Dermis blood vessel endothelial cell (primary cell): ENCODE results near the gene IL22RA1. TPM values are rescaled to one million over a fixed set of nuclear protein-coding genes. Genes with fewer than 3 reads are reported as not detected.

ENCODE experiments used
- DNase-seq: peaks from one replicate; pipeline ENCODE4 v3.0.0; 2010
- total RNA-seq: library from RNA; depleted of rRNA; stranded (reverse); fragments of >200 nt; gene quantifications from 2 replicates; pipeline ENCODE4 v1.2.3, GENCODE V29; 2014

Gene IL22RA1, protein sequence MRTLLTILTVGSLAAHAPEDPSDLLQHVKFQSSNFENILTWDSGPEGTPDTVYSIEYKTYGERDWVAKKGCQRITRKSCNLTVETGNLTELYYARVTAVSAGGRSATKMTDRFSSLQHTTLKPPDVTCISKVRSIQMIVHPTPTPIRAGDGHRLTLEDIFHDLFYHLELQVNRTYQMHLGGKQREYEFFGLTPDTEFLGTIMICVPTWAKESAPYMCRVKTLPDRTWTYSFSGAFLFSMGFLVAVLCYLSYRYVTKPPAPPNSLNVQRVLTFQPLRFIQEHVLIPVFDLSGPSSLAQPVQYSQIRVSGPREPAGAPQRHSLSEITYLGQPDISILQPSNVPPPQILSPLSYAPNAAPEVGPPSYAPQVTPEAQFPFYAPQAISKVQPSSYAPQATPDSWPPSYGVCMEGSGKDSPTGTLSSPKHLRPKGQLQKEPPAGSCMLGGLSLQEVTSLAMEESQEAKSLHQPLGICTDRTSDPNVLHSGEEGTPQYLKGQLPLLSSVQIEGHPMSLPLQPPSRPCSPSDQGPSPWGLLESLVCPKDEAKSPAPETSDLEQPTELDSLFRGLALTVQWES
- total RNA-seq, result not detected in 2 replicates

DNA sequence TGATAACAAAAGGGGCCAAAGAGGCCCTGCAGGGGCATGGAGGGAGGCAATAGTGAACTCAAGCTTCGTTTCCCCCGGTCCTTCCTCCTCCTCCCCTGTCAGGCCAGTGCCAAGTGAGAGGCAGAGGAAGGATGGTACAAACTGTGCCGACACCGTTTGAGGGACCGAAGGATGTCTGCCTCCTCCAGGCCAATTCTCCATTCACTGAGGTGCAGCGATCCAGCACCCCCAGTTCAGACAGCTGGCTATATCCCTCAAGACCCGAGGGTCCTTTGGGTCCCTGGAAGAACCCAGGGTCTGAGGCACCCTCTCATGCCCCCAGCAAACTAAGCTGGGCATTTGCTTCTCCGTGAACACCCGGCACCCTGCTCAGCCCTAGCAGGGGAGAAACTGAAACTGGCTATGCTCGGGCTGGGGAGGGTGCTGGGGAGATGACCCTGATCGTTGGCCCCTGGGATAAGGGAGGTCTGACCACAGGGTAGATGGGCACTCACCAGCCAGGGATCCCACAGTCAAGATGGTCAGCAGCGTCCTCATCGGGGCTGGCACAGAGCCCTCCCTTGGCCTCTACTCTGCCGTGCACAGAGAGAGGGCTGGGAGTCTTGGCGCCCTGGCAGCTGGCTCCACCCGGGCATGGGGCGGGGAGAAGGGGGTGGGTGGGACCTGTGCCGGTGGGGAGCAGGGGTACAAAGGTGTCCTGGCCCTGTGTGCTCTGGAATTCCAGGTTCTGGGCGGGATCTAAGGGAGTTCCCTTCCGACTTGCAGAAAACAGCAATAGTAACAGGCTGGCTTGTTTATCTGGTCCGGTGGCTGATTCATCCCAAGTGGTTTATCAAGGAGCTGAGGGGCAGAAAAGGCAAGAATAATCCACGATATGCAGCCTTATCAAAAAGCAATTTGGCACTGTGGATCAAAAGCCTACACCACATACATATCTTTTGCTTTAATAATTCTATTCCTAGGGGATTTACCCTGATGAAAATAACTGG, at the start of gene IL22RA1:
IL22RA1 (minus strand) TSS at position 595 of the 989 bp plus-strand sequence; CDS start at position 537, 58 bp downstream.
- no peak for DNase-seq

DNA sequence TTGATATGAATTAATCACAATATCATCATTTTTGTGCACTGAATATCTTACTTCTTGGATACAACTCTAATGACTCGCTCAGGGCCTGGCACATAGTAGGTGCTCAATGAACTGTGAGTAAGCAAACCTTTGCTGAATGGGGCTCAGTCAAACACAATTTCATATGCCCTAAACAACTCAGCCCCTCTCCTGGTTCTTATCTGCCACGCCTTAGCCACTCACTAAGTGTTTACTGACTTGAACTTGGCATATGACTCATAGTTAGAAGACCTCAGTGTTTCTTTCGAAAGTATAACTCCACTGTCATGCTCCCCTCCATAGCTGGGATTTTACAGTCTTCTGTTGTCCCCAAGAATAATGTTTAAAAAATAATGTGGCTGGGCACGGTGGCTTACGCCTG, 48.9 kb upstream of the IL22RA1 start:
- DNase-seq, result no peak

DNA sequence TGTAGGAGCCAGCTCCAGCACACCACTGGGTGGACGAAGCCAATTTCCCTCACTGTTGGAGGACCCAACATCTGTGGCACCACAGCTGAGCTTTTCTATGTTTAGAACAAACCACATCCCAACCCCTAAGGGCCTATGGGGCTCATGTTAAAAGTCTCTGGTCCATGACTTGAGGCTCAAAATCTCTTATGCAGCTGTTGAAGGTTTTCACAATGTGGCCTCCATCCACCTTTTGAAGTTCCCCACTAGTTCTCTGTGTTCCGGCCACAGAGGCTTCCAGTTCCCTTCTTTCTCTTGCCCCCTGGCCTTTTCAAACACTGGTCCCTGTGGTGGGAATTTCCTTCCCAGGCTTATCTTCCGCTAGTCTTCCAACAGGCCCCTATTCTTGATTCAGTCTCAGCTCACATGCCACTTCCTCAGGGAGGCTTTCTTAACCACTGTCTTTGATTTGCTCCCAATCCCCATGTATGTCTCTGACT, 48.1 kb upstream of the IL22RA1 start:
- DNase-seq, result no peak

DNA sequence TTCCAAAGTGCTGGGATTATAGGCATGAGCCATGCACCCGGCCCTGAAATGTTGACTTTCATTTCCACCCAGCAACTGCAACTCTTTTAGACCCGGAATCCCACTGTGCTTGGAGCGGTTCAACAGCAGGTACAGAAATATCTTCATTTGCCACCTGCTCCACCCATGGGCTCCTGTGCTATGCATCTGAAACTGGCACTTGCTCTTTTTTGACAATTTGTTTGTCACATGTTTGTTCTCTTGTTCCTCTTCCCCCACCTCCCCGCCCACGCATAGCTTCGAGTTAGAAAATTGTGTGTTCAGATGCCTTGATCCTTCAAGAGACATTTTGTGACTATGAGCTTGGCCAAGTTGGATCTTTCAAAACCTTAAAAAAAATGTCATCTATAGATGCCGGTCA, 46.6 kb upstream of the IL22RA1 start:
- no peak for DNase-seq

DNA sequence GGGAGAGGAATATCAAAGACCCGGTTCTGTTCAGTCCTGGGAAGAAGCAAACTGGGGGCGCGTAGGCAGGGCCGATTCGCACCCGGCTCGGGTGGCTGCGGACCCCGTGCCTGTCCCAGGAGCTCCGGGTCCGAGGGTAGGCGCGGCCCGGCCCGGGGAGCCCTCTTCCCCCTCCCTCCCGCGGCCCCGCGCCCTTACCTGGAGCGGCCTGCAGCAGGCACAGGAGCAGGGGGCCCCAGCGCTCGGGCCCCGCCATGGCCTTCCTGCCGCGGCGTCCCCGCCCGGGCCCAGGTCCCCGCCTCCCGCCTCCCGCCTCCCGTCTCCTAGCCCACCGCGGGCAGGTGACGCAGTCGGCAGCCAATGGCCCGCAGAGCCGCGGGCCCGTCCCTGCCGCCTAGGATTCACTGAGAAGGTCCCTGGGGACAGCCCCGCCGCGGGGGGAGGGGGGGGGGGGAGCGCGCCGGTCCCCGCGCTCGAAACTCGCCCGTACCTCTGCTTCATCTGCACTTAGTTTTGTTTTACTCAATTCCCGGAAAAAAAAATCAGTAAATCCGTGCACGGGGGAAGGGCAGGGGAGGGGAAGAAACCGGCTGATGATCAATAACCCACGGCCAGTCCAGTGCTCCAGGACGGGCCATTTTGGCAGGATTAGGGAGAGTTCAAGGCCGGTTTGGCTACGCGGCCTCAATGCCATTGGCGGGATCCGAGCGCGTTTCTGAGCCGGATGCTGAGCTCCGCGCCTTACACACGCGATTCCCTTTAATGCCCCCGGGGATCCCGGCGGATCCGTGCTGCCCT, 44.3 kb upstream of the IL22RA1 start, which contains the start of gene IFNLR1:
IFNLR1 (minus strand) TSS at position 297 of the 798 bp plus-strand sequence; CDS start at position 256, 41 bp downstream.
- DNase-seq, result no peak

DNA sequence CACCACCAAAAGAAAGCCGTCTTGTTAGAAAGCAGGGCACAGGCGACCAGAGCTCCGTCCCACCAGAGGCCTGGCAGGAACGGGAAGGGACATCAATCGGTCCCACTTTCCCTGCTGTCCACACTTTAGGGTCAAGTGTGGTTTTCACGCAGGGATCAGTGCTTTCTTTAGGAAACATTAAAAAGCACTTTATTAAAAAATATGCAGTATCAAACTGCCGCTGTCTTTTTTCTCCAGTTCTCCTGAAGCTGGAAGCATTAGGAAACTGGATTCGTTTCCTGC, 43.7 kb upstream of the IL22RA1 start:
- DNase-seq, result no peak

DNA sequence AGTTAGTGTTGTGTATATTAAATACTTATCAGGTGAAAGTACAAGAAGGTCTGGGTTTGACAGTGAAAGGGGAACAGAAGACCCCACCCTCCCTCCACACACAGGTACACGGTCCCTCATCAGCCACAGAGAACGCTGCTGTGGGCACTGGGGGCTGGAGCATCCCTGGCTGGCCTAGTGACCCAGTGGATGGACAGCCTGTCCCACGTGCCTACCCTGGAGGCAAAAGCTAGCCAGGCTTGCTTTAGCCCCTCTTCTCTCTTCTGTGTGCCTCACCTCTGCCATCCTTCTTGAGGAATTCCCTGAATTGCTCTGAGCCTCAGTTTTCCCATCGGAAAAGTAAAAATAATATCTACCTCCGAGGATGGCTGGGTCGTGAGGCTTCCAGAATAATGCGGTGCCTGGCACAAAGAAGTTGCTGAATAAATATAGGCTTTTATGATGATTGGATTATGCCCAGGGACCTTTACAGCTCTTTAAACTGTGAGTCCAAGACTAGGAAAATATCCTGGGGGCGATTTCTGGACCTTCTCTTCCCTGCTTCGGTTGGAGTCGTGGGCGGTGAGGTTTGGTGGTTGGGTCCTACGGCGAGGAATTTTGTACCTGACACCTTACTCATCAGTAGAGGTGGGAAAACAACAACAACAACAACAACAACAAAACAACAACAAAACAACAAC, 43.2 kb upstream of the IL22RA1 start:
- no peak for DNase-seq

DNA sequence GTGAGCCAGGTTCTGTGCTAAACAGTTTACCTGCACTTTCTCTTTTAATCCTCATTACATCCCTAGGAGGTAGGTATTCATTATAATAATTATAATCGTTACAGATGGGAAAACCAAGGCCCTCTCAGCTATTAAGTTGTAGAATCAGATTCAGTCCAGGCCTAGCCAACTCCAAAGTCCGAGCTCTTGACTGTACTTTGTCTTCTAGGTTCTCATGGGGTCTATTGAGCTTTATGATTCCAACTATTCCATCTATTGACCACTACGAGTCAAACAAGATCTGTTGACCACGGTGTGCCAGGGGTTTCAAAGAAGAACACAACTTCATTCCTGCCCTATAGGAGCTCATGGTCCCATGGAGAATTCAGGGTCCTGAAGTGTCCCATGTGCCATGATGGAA, 42.1 kb upstream of the IL22RA1 start:
- no peak for DNase-seq

DNA sequence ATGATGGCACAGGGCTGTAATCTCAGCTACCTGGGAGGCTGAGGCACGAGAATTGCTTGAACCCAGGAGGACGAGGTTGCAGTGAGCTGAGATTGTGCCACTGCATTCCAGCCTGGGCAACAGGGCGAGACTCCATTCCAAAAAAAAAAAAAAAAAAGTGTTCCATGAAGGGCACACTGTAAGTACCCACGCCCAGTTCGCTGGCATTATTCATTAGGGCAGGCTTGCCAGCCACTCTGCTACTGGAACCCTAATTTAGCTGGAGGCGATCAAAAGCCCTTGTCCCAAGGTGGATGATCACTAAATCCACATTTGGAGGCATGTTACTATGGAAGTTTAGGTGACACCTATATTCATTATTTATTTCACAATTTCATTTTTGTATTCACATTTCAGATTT, 39.1 kb upstream of the IL22RA1 start:
- DNase-seq, result no peak

DNA sequence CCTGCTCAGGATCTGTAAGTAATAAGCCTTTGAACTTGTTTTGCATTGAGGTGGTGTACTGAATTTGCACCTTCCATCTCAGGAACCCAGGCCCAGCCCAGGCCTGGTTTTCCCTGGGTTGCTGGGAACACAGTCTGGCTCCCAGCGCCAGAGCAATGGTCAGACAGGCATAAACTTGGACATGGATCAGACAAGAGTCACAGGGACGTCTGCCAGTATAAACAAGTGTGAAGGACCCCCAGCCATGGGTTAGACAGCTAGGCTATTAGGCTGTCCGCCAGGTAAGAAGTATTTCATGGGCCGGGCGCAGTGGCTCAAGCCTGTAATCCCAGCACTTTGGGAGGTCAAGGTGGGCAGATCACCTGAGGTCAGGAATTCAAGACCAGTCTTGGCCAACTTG, 38.7 kb upstream of the IL22RA1 start:
- DNase-seq, result no peak

DNA sequence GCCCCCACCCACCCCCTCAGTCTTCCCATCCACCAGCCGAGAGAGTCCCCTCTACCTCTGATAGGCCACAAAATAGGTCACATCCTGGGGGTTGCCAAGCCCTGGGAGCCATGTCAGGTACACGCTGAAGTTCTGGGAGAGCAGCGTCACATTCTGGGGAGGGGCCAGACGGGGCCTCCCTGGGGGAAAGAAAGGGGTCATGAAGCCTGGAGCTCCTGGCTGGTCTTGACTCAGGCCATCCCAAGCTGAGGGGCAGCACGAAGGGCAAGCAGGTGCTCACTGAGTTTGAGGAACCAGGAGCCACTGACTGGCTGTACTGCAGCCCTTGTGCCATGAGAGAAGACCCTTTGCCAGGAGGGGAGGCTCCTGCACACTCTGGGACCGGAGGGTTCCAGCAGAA, 37.7 kb upstream of the IL22RA1 start:
- no peak for DNase-seq

DNA sequence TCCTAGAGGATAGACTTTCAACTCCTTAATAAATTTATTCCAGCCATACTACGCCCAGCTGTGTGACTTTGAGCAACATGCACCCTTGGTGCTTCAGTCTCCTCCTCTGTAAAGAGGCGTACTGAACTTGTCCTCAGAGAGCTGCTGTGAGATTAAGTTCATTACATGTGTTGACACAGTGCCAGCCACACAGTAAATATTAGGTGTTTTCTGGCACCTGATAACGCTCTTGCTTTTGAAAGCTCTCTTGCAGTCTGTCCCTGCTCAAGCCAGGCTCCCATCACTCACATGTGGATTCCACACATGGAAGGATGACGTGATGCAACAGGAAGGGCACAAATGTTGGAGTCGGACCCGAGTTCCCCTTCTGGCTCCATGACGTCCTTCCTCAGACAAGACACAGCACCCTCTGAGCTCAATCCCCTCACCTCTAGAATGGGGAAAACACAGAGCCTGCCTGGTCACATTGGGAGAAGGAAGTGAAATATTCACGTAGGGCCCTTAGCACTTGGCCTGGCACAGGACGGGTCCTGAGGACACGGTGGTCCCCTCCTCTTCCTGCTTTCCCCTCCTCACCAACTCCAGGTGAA, 36.4 kb upstream of the IL22RA1 start:
- DNase-seq, result no peak

DNA sequence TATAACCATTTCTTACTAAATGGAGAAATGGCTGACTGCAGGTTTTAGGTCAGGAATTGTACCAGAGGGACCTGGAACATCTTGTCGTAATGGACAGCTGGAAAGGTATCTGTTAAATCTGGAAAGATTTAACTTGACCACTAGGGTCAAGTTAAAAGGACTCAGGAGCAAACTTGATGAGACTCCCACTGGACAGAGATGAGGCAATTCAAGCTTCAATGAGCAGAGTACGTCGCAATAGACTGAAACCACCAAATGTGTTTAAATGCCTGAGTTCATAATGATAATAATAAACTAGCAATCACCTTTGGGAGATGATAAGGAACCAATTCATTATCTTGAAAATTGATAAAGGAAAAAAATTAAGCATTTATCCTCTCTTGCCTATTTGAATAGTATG, 35.5 kb upstream of the IL22RA1 start:
- no peak for DNase-seq

DNA sequence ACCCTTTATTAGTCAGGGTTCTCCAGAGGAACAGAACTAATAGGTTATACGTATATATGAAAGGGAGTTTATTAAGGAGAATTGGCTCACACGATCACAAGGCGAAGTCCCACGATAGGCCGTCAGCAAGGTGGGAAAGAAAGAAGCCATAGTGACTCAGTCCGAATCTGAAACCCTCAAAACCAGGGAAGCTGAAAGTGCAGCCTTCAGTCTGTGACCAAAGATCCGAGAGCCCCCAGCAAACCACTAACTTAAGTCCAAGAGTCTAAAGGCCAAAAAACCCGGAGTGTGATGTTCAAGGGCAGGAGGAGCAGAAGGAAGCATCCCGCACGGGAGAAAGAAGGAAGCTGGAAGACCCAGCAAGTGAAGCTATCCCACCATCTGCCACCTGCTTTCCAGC, 34.2 kb upstream of the IL22RA1 start:
- DNase-seq, result no peak

DNA sequence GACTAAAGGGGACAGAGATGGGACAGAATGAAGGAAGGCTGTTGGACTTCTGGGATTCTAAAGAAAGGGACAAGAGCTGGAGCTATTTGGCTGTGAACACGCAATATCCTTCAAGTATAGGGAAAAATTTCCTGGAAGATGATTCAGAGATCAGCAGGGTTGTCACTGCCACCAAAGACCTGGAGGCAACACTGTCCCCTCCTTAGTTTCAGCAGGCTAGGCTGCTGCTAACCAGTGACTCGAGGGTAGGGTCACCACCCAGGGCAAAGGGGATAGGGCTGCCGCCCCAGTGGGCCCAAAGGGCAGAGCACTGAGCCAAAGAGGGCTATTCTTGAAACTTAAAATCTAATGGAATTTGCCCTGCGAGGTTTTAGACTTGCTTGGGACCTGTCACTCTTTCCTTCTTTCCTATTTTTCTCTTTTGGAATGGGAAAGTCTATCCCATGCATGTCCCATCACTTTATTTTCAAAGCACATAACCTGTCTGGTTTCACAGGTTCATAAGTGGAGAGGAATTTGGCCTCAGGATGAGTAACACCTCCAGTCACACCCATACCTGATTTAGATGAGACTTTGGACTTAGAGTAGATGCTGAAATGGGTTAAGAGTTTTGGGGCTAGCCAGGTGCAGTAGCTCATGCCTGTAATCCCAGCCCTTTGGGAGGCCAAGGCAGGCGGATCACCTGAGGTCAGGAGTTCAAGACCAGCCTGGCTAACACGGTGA, 32.3 kb upstream of the IL22RA1 start:
- DNase-seq, result no peak

DNA sequence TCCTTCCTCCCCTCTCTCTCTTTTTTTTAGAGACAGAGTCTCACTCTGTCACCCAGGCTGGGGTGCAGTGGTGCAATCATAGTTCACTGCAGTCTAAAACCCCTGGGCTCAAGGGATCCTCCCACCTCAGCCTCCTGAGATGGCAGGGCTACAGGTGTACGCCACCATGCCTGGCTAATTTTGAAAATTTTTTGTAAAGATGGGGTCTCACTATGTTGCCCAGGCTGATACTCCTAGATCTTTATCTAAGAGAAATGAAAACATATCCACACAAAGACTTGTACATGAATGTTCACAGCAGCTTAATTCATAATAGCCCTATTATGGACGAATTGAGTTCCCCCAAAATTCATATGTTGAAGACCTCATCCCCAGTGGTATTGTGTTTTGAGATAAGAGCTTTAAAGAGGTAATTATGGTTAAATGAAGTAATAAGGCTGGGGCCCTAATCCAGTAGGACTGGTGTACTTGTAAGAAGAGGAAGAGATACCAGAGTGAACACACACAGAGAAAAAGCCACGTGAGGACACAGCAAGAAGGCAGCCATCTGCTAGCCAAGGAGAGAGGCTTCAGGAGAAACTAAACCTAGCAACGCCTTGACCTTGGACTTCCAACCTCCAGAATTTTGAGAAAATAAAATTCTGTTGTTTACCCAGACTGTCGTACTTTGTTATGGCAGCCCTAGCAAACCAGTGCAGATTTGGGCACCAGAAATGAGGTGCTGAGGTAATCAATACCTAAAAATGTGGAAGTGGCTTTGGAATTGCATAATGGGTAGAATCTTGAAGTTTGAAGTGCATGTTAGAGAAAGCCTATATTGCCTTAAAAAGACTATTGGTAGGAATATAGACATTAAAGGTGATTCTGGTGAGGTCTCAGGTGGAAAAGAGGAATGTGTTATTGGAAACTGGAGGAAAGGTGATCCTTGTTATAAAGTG, 31.0 kb upstream of the IL22RA1 start:
- no peak for DNase-seq

DNA sequence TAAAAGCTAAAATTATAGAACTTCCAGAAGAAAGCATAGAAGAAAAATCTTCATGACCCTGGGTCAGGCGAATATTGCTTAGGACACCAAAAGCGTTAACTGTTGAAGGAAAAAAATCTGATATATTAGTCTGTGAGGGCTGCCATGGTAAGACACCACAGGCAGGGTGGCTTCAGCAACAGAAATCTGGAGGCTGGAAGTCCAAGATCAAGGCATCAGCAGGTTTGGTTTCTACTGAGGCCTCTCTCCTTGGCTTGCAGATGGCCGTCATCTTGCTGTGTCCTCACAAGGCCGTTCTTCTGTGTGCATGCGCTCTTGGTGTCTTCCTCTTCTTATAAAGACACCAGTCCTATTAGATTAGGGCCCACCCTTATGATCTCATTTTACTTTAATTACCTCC, 29.7 kb upstream of the IL22RA1 start:
- DNase-seq, result no peak

DNA sequence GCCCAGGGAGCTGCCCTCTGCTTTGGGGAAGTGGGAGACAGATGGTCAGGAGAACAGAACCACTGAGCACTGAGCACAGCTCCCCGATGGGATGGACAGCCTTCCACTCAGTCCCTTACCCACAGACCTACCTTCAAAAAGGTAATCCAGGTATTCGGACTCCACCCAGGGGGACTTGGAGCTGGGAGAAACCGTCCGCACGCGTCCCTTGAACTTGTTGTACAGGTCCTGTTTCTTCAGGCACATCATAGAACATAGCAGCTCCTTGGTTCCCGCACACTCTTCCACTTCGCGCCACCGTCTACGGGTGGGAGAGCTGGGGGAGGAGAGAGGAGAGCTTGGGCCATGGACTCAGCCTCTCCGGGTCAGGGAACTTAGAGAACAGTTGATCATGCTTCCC, 26.3 kb upstream of the IL22RA1 start:
- no peak for DNase-seq

DNA sequence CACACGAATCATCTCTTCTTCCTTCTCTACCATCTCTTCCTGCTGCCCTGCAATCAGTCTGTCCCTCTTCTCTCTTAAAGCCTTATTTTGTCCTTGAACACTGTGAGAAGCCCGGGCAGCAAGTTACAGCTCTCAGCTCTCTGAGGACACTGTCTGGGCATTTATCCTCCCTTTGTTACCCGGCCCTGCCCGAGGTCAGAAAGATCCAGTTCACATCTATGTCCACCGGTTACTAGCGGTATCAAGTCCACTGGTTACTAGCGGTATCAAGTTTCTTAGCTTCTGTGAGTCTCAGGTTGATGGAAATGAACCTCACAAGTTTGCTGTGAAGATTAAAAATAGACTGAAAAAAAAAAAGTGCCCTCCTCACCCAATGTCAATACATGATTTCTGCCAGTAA, 25.3 kb upstream of the IL22RA1 start:
- DNase-seq, result no peak

DNA sequence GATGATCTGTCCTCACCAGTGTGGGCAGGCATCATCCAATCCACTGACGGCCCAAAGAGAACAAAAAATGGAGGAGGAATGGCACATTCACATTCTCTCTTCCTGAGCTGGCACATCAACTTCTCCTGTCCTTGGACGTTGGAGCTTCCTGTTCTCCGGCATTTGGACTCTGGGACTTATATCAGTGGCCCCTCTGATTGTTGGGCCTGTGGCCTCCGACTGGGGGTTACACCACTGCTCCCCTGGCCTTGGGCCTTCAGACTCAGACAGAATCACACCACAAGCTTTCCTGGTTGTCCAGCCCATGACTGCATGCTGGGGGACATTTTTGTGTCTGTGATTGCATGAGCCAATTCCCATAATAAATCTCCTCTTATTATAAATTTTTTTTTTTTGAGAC, 24.1 kb upstream of the IL22RA1 start:
- DNase-seq, result no peak
